Spleen (tissue), 11 donors: ENCODE data around the gene KDM4B. TPM values are rescaled to one million over a fixed set of nuclear protein-coding genes. Genes with fewer than 3 reads are reported as not detected.

Source experiments
- DNase-seq: peaks from one replicate; pipeline ENCODE4 v3.0.0-alpha.2; 2020
- H3K27ac ChIP-seq, 8 donors: fragments of 200-600 bp; sonication (generic) in 7 of 8; 1 replicate in 4 of 8; 2 replicates in 4 of 8; pipeline versions ENCODE4 v1.5.0 to v1.8.0; 2016 to 2021; ENCODE audit warnings: inconsistent platforms in 4 of 8, mild to moderate bottlenecking in 4 of 8, moderate library complexity in 1 of 8
- H3K27me3 ChIP-seq, 7 donors: fragments of 200-600 bp; sonication (generic) in 6 of 7; replicated peaks in 1 of 7; 1 replicate in 4 of 7; 2 replicates in 3 of 7; pipeline versions ENCODE4 v1.5.0 to v1.8.0; 2016 to 2021; ENCODE audit warnings: inconsistent platforms in 3 of 7, mild to moderate bottlenecking in 1 of 7
- H3K36me3 ChIP-seq, 6 donors: fragments of 200-600 bp; sonication (generic) in 5 of 6; 1 replicate in 4 of 6; 2 replicates in 2 of 6; pipeline versions ENCODE4 v1.5.0 to v1.8.0; 2016 to 2021; ENCODE audit warnings: inconsistent platforms in 2 of 6
- H3K4me1 ChIP-seq, 6 donors: fragments of 200-600 bp; sonication (generic) in 5 of 6; 1 replicate in 3 of 6; 2 replicates in 3 of 6; pipeline versions ENCODE4 v1.5.0 to v1.8.0; 2016 to 2021; ENCODE audit warnings: inconsistent platforms in 3 of 6
- H3K4me3 ChIP-seq, 8 donors: fragments of 200-600 bp; sonication (generic) in 7 of 8; 1 replicate in 4 of 8; 2 replicates in 4 of 8; pipeline versions ENCODE4 v1.5.0 to v1.8.0; 2016 to 2021; ENCODE audit warnings: inconsistent platforms in 4 of 8, mild to moderate bottlenecking in 4 of 8, moderate library complexity in 2 of 8
- H3K9me3 ChIP-seq, 8 donors: fragments of 200-600 bp; sonication (generic) in 7 of 8; 1 replicate in 4 of 8; 2 replicates in 4 of 8; pipeline versions ENCODE4 v1.5.0 to v1.8.0; 2016 to 2021; ENCODE audit warnings: inconsistent platforms in 4 of 8
- POLR2A ChIP-seq, 3 donors: fragments of 450-650 bp; IDR thresholded peaks; one replicate each; pipeline ENCODE4 v1.5.1; 2017; ENCODE audit warnings: antibody characterized with exemption in 3 of 3, mild to moderate bottlenecking in 1 of 3
- POLR2AphosphoS5 ChIP-seq, 3 donors: sonication (generic); formaldehyde crosslinking; IDR thresholded peaks; one replicate each; pipeline ENCODE4 v1.5.1; 2017; ENCODE audit warnings: antibody characterized with exemption in 3 of 3
- WGBS, 5 donors: extraction: QIAGEN DNeasy Blood & Tissue Kit in 3 of 5; methylation state at CpG; one replicate each; pipeline versions ENCODE4 v1.1.5 to v1.1.7; 2013 to 2018; 5-methylcytosine and 5-hydroxymethylcytosine counted together
- intact Hi-C: fragments of 100-400 bp; cut with DNase I; formaldehyde crosslinking; loops from one replicate; pipeline ENCODE4 v1.15.0; 2023; ENCODE audit warnings: low total_unique reads
- polyA plus RNA-seq, 3 donors: library from polyadenylated mRNA; stranded (reverse); fragments of 200-250 nt; gene quantifications; one replicate each; pipeline ENCODE4 v1.2.1, GENCODE V29; 2013
- total RNA-seq, 7 donors: library from RNA; depleted of rRNA in 3 of 7; stranded (reverse); fragments of >200 nt in 3 of 7; fragmentation: NEBNext Ultra II Directional in 4 of 7; extraction: Animal tissue kit (Norgen Biotek cat#: 25700) in 4 of 7; gene quantifications; one replicate each; pipeline versions ENCODE4 v1.1.0 to v1.2.1, GENCODE V29; 2016 to 2021
- TF ChIP-seq, protein P1 (sequence below), 11 experiments: fragments of 200-600 bp in 7 of 11; fragments of 450-650 bp in 4 of 11; sonication (generic) in 4 of 11; IDR thresholded peaks in 8 of 11; conservative IDR thresholded peaks in 3 of 11; 1 replicate in 7 of 11; 2 replicates in 4 of 11; pipeline versions ENCODE4 v1.4.0 to v1.8.0; 2016 to 2021; ENCODE audit warnings: antibody characterized with exemption in 11 of 11, inconsistent platforms in 4 of 11, mild to moderate bottlenecking in 1 of 11
- donor health status: healthy with polysubstance abuse.
- donor health status: DM: no; HTN: no; CAD: no; lungs with moderate emphysema.
- donor health status: DM: no; HTN: no; CAD: no.
- donor health status: Bipolar disorder and iron deficiency.
- donor health status: healthy.
- donor health status: DM: no; HTN: no; CAD: no.
- donor health status: DM: yes; HTN: yes; CAD: no.

Gene KDM4B
- total and polyA plus RNA-seq, 10 donors = 18.3 to 80.5 (median 52.4) TPM

DNA sequence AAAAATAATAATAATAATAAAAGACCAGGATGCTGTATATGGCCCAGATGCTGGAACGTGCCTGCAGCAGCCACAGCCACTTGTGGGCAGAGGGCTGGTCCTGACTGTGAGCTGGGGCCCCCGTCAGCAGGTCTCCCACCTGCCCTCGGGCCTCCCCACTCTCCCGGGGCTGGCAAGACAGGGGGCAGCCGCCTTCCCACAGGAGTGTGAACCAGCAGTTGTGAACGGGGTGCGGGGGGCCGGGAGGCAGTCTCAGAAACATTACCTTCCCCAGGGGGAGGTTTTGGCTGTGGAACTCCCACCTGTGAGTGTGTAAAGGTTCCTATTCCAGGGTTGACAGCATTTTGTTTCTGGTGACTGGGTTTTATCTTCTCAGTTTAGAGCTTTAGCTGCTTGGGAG lies 151.4 kb downstream of the KDM4B start:
- intact Hi-C loops = loop anchor here (10.0 kb wide), 1 partner anchor 46 kb away; no protein-coding TSS in a partner anchor
- TF ChIP-seq POLR2AphosphoS5 (IDR thresholded peaks at IDR 0.05) (no peak), POLR2A (IDR thresholded peaks at IDR 0.05) (no peak)
- TF ChIP-seq, protein P1, sequence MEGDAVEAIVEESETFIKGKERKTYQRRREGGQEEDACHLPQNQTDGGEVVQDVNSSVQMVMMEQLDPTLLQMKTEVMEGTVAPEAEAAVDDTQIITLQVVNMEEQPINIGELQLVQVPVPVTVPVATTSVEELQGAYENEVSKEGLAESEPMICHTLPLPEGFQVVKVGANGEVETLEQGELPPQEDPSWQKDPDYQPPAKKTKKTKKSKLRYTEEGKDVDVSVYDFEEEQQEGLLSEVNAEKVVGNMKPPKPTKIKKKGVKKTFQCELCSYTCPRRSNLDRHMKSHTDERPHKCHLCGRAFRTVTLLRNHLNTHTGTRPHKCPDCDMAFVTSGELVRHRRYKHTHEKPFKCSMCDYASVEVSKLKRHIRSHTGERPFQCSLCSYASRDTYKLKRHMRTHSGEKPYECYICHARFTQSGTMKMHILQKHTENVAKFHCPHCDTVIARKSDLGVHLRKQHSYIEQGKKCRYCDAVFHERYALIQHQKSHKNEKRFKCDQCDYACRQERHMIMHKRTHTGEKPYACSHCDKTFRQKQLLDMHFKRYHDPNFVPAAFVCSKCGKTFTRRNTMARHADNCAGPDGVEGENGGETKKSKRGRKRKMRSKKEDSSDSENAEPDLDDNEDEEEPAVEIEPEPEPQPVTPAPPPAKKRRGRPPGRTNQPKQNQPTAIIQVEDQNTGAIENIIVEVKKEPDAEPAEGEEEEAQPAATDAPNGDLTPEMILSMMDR (IDR thresholded peaks at IDR 0.05 in 8 of 11, conservative IDR thresholded peaks at IDR 0.05 in 3 of 11) = no peak
- H3K27ac ChIP-seq = no peak overlapping the region
- no peak overlapping the region for H3K4me3 ChIP-seq
- H3K4me1 ChIP-seq = peaks cover 0 to 38% (median 12%) of the 10 kb centered on the region in 6 donors
- H3K27me3 ChIP-seq = no peaks in the 10 kb centered on the region
- peaks cover 0 to 12% (median 0%) of the 10 kb centered on the region in 8 donors for H3K9me3 ChIP-seq
- no peak for DNase-seq
- H3K36me3 ChIP-seq = peaks cover 0 to 99% (median 25%) of the 10 kb centered on the region in 6 donors
- 79 to 84% (median 82%) methylated on average over 7 to 8 of the region's 8 CpGs for WGBS, 5 donors

DNA sequence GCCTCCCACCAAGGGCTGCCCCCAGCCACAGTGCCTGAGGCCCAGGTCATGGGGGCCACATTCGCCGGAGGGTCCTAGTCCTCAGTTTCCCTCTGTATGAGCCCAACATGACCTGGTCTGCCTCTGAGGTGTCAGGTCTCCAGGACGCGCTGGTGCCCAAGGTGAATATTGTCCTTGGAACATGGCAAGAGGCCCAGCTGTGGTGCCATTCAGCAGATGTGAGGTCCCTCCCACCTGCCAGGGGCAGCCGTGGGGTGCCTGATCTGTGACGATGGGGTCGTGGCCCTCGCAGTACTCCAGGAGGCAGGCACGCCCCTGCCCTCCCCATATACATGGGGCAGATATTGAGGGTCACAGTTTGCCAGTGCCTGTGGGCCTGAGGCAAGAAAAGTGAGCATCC lies 151.9 kb downstream of the KDM4B start:
- H3K27ac ChIP-seq = no peak overlapping the region
- peaks cover 0 to 94% (median 24%) of the 10 kb centered on the region in 6 donors for H3K36me3 ChIP-seq
- no peaks in the 10 kb centered on the region for H3K27me3 ChIP-seq
- H3K4me1 ChIP-seq = peaks cover 0 to 44% (median 16%) of the 10 kb centered on the region in 6 donors
- 87 to 92% (median 90%) methylated on average over 9 of the region's 9 CpGs; no CpG with 5 or more reads in 1 of the 5 donors for WGBS, 5 donors
- DNase-seq = no peak
- peak in 1 of 3 donors; percentile 34 for TF ChIP-seq POLR2AphosphoS5 (IDR thresholded peaks at IDR 0.05)
- no peak for TF ChIP-seq POLR2A (IDR thresholded peaks at IDR 0.05)
- no peak overlapping the region for H3K4me3 ChIP-seq
- intact Hi-C loops = loop anchor here (10.0 kb wide), 1 partner anchor 46 kb away; no protein-coding TSS in a partner anchor
- H3K9me3 ChIP-seq = peaks cover 0 to 7% (median 0%) of the 10 kb centered on the region in 8 donors

DNA sequence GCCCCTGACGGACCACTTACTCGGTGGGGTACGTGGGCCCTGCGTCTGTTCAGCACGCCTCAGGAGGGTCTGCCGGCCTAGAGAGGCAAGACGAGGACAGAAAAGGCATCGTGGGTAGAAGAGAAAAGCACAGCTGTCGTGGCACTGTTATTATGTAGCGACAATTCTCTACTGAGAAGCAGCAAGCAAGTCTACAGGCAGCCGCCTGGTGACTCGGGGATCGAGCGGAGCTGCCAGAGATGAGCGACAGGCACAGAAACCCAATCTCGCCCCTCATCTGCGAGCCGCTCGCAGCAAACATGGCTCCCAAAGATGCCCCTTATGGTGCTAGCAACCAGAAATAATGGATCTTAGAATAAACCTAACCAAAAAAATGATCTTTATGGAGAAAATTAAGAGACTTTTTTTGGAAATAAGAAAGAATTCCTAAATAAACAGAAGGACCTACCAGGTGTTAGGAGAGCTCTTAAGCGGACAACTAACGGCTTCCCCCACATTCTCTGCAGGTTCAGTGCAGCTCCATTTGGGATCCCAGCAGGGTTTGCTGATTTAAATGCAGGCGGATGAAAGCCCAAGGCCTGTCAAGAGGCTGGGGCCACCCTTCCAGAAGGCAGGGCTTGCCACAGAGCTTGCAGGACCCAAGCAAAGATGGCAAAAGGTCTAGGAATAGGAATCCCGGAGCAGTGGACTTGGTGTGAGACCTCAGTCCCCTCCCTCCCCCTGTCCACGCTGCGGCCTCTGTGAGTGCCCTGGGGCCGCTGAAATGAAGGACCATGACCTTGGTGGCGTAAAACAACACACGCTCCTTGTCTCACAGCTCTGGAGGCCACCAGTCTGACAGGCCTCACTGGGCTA lies 152.6 kb downstream of the KDM4B start:
- peak in 1 of 3 donors; percentile 17 for TF ChIP-seq POLR2AphosphoS5 (IDR thresholded peaks at IDR 0.05)
- TF ChIP-seq, protein P1 (IDR thresholded peaks at IDR 0.05 in 8 of 11, conservative IDR thresholded peaks at IDR 0.05 in 3 of 11) = no peak
- Histone ChIP-seq H3K4me1 (peaks cover 0 to 50% (median 22%) of the 10 kb centered on the region in 6 donors), H3K4me3 (no peak overlapping the region), H3K9me3 (peaks cover 0 to under 1% (median 0%) of the 10 kb centered on the region in 8 donors), H3K27me3 (no peaks in the 10 kb centered on the region), H3K27ac (peak overlapping the region in 3 of 8 donors; percentile 15 to 75 (median 46)), H3K36me3 (peaks cover 0 to 95% (median 24%) of the 10 kb centered on the region in 6 donors)
- DNase-seq = no peak
- intact Hi-C loops = loop anchor here (10.0 kb wide), 1 partner anchor 47 kb away; no protein-coding TSS in a partner anchor
- 82 to 91% (median 84%) methylated on average over 28 of the region's 28 CpGs for WGBS, 5 donors

DNA sequence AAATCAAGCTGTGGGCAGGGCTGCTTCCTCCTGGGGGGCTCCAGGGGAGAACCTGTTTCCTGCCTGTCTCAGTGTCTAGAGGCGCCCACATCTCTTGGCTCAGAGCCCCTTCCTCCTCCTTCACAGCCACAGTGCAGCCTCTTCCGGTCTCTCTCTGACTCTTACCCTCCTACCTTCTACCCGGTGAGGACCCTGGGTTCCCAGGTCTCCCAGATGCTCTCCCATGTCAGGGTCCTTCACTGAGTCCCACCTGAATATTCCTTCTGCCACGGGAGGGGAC lies 153.1 kb downstream of the KDM4B start:
- H3K4me1 ChIP-seq = peaks cover 0 to 56% (median 28%) of the 10 kb centered on the region in 6 donors
- H3K27me3 ChIP-seq = no peaks in the 10 kb centered on the region
- peak overlapping the region in 3 of 8 donors; percentile 15 to 75 (median 46) for H3K27ac ChIP-seq
- intact Hi-C loops = loop anchor here (10.0 kb wide), 1 partner anchor 47 kb away; no protein-coding TSS in a partner anchor
- 15 to 35% (median 24%) methylated on average over 4 of the region's 4 CpGs for WGBS, 5 donors
- no peaks in the 10 kb centered on the region for H3K9me3 ChIP-seq
- H3K36me3 ChIP-seq = peaks cover 0 to 90% (median 24%) of the 10 kb centered on the region in 6 donors
- no peak for DNase-seq
- H3K4me3 ChIP-seq = no peak overlapping the region
- no peak for TF ChIP-seq POLR2AphosphoS5 (IDR thresholded peaks at IDR 0.05)
- TF ChIP-seq, protein P1 (IDR thresholded peaks at IDR 0.05 in 8 of 11, conservative IDR thresholded peaks at IDR 0.05 in 3 of 11) = no peak
- TF ChIP-seq POLR2A (IDR thresholded peaks at IDR 0.05) = no peak
